ENCODE results near the gene SMURF1. TPM values are rescaled to one million over a fixed set of nuclear protein-coding genes. Genes with fewer than 3 reads are reported as not detected.

Gene SMURF1
- total RNA-seq, 1 experiment from 2014 or later = 37.7 TPM

- in situ Hi-C loops (cut with HindIII; ENCODE audit: low pct_unique_long_range_greater_than_20kb, low sequenced_read_pairs) = no loop called here
- no peak for DNase-seq (ENCODE audit: low read depth)
These were observed 139.7 kb downstream of the SMURF1 start for GRCh38 chr7:99004216-99004615.

GRCh38 chr7:99003419-99003818 is 140.5 kb downstream of the SMURF1 start:
- no peak for DNase-seq (ENCODE audit: low read depth)
- in situ Hi-C loops (cut with HindIII; ENCODE audit: low pct_unique_long_range_greater_than_20kb, low sequenced_read_pairs) = no loop called here

- in situ Hi-C loops (cut with HindIII; ENCODE audit: low pct_unique_long_range_greater_than_20kb, low sequenced_read_pairs) = no loop called here
- DNase-seq (ENCODE audit: low read depth) = no peak
These were observed 141.1 kb downstream of the SMURF1 start for GRCh38 chr7:99002827-99003212.

- DNase-seq (ENCODE audit: low read depth) = no peak
- in situ Hi-C loops (cut with HindIII; ENCODE audit: low pct_unique_long_range_greater_than_20kb, low sequenced_read_pairs) = no loop called here
These were observed 141.6 kb downstream of the SMURF1 start for GRCh38 chr7:99002148-99002826.

- in situ Hi-C loops (cut with HindIII; ENCODE audit: low pct_unique_long_range_greater_than_20kb, low sequenced_read_pairs) = no loop called here
- DNase-seq (ENCODE audit: low read depth) = no peak
These were observed 142.3 kb downstream of the SMURF1 start for GRCh38 chr7:99001482-99002147.

- no peak for DNase-seq (ENCODE audit: low read depth)
- in situ Hi-C loops (cut with HindIII; ENCODE audit: low pct_unique_long_range_greater_than_20kb, low sequenced_read_pairs) = no loop called here
These were observed 142.9 kb downstream of the SMURF1 start for GRCh38 chr7:99000904-99001465.

- DNase-seq (ENCODE audit: low read depth) = no peak
- in situ Hi-C loops (cut with HindIII; ENCODE audit: low pct_unique_long_range_greater_than_20kb, low sequenced_read_pairs) = no loop called here
These were observed 143.6 kb downstream of the SMURF1 start for GRCh38 chr7:99000196-99000903.

- in situ Hi-C loops (cut with HindIII; ENCODE audit: low pct_unique_long_range_greater_than_20kb, low sequenced_read_pairs) = no loop called here
- no peak for DNase-seq (ENCODE audit: low read depth)
These were observed 144.8 kb downstream of the SMURF1 start for GRCh38 chr7:98998821-98999725.

GRCh38 chr7:98997846-98998245 is 146.1 kb downstream of the SMURF1 start:
- in situ Hi-C loops (cut with HindIII; ENCODE audit: low pct_unique_long_range_greater_than_20kb, low sequenced_read_pairs) = no loop called here
- no peak for DNase-seq (ENCODE audit: low read depth)

GRCh38 chr7:98996150-98996552 is 147.8 kb downstream of the SMURF1 start:
- DNase-seq (ENCODE audit: low read depth) = no peak
- in situ Hi-C loops (cut with HindIII; ENCODE audit: low pct_unique_long_range_greater_than_20kb, low sequenced_read_pairs) = no loop called here

GRCh38 chr7:98995523-98996149 is 148.3 kb downstream of the SMURF1 start:
- in situ Hi-C loops (cut with HindIII; ENCODE audit: low pct_unique_long_range_greater_than_20kb, low sequenced_read_pairs) = no loop called here
- no peak for DNase-seq (ENCODE audit: low read depth)

GRCh38 chr7:98995111-98995510 is 148.8 kb downstream of the SMURF1 start:
- in situ Hi-C loops (cut with HindIII; ENCODE audit: low pct_unique_long_range_greater_than_20kb, low sequenced_read_pairs) = no loop called here

GRCh38 chr7:98994046-98994944 is 149.6 kb downstream of the SMURF1 start:
- DNase-seq (ENCODE audit: low read depth) = no peak
- in situ Hi-C loops (cut with HindIII; ENCODE audit: low pct_unique_long_range_greater_than_20kb, low sequenced_read_pairs) = no loop called here

More at GRCh38 chr7:98995111-98995510, 148.8 kb downstream of the SMURF1 start:
- no peak for DNase-seq (ENCODE audit: low read depth)

- in situ Hi-C loops (cut with HindIII; ENCODE audit: low pct_unique_long_range_greater_than_20kb, low sequenced_read_pairs) = no loop called here
- no peak for DNase-seq (ENCODE audit: low read depth)
These were observed 150.6 kb downstream of the SMURF1 start for GRCh38 chr7:98993024-98993897.

- no peak for DNase-seq (ENCODE audit: low read depth)
- in situ Hi-C loops (cut with HindIII; ENCODE audit: low pct_unique_long_range_greater_than_20kb, low sequenced_read_pairs) = no loop called here
These were observed 151.8 kb downstream of the SMURF1 start for GRCh38 chr7:98992076-98992475.

GRCh38 chr7:98991141-98991540 is 152.8 kb downstream of the SMURF1 start:
- no peak for DNase-seq (ENCODE audit: low read depth)
- in situ Hi-C loops (cut with HindIII; ENCODE audit: low pct_unique_long_range_greater_than_20kb, low sequenced_read_pairs) = no loop called here

Data from Caki2 (cell line).